D341Med (cell line): ENCODE data around the gene EYS.
A peak's percentile ranks its signal among the peaks of the same experiment; 100 is the strongest.
"Not testable (repeated sequence)": the region's sequence is repeated elsewhere in the genome, so short reads cannot be mapped to it uniquely, and the experiment has no call there.

Source experiments
- DNase-seq: peaks from one replicate; pipeline ENCODE4 v3.0.0; 2012; ENCODE audit warnings: low spot score

Gene EYS

GRCh38 chr6:64299176-64299575 lies 1407.8 kb downstream of the EYS start:
- no peak for DNase-seq

GRCh38 chr6:64294034-64294433 lies 1413.0 kb downstream of the EYS start:
- no peak for DNase-seq

- no peak for DNase-seq
Observed at GRCh38 chr6:64293298-64293697, 1413.7 kb downstream of the EYS start.

- DNase-seq: no peak
Observed at GRCh38 chr6:64290867-64291266, 1416.2 kb downstream of the EYS start.

- DNase-seq: no peak
Observed at GRCh38 chr6:64289931-64290330, 1417.1 kb downstream of the EYS start.

- DNase-seq: no peak
Observed at GRCh38 chr6:64288351-64288750, 1418.7 kb downstream of the EYS start.

GRCh38 chr6:64281167-64281566 lies 1425.9 kb downstream of the EYS start:
- no peak for DNase-seq

GRCh38 chr6:64280569-64280968 lies 1426.5 kb downstream of the EYS start:
- DNase-seq: peak; percentile 33

- DNase-seq: no peak
Observed at GRCh38 chr6:64270083-64270482, 1436.9 kb downstream of the EYS start.

GRCh38 chr6:64266351-64266821 lies 1440.6 kb downstream of the EYS start:
- DNase-seq: no peak

GRCh38 chr6:64263778-64264177 lies 1443.2 kb downstream of the EYS start:
- no peak for DNase-seq

- no peak for DNase-seq
Observed at GRCh38 chr6:64259372-64259771, 1447.7 kb downstream of the EYS start.

GRCh38 chr6:64258752-64259151 lies 1448.3 kb downstream of the EYS start:
- no peak for DNase-seq

- DNase-seq: no peak
Observed at GRCh38 chr6:64258302-64258701, 1448.7 kb downstream of the EYS start.

GRCh38 chr6:64257586-64257985 lies 1449.4 kb downstream of the EYS start:
- no peak for DNase-seq

- no peak for DNase-seq
Observed at GRCh38 chr6:64256483-64256882, 1450.5 kb downstream of the EYS start.

GRCh38 chr6:64255000-64255399 lies 1452.0 kb downstream of the EYS start:
- no peak for DNase-seq

- no peak for DNase-seq
Observed at GRCh38 chr6:64254558-64254957, 1452.5 kb downstream of the EYS start.

- DNase-seq: no peak
Observed at GRCh38 chr6:64252256-64252655, 1454.8 kb downstream of the EYS start.

- DNase-seq: no peak
Observed at GRCh38 chr6:64250126-64250525, 1456.9 kb downstream of the EYS start.

- DNase-seq: no peak
Observed at GRCh38 chr6:64249115-64249514, 1457.9 kb downstream of the EYS start.

GRCh38 chr6:64243618-64244017 lies 1463.4 kb downstream of the EYS start:
- DNase-seq: no peak

- DNase-seq: not testable (repeated sequence)
Observed at GRCh38 chr6:64238908-64239307, 1468.1 kb downstream of the EYS start.

- no peak for DNase-seq
Observed at GRCh38 chr6:64238071-64238470, 1469.0 kb downstream of the EYS start.

- DNase-seq: no peak
Observed at GRCh38 chr6:64233746-64234145, 1473.3 kb downstream of the EYS start.
